PC-9 (cell line): ENCODE data around the gene CALML6. TPM values are rescaled to one million over a fixed set of nuclear protein-coding genes. Genes with fewer than 3 reads are reported as not detected.

Experiments
- BruUV-seq: library from RNA; stranded (reverse); fragments of 400-500 nt; replicated peaks from 2 replicates; lab custom pipeline; 2021; lab: Mats Ljungman, UMichigan
- CTCF ChIA-PET: fragments of 300-600 bp; sonication (Branson Sonifier 250); formaldehyde crosslinking; loops from one replicate; lab custom pipeline; 2022; ENCODE audit warnings: antibody characterized with exemption; lab: Charles Lee
- POLR2A ChIA-PET: fragments of 300-600 bp; sonication (Branson Sonifier 250); formaldehyde crosslinking; loops from one replicate; lab custom pipeline; 2022; ENCODE audit warnings: antibody characterized with exemption; ENCODE audit not compliant: unreplicated experiment; lab: Charles Lee
- DNase-seq, 2 experiments: peaks; one replicate each; pipeline versions ENCODE4 v3.0.0 to v3.0.0-alpha.2; 2015 to 2022; ENCODE audit warnings: mixed read lengths in 1 of 2
- H2AFZ ChIP-seq: fragments of 200-600 bp; sonication (generic); 2 replicates; pipeline ENCODE4 v1.8.1; 2017; ENCODE audit warnings: antibody characterized with exemption
- H3F3A ChIP-seq: fragments of 200-600 bp; sonication (generic); 2 replicates; pipeline ENCODE4 v1.8.1; 2017; ENCODE audit warnings: antibody characterized with exemption, mild to moderate bottlenecking, low read depth; ENCODE audit not compliant: insufficient read depth
- H3K27ac ChIP-seq: fragments of 200-600 bp; sonication (generic); 2 replicates; pipeline ENCODE4 v1.6.1; 2016; ENCODE audit warnings: mixed run types
- H3K27me3 ChIP-seq: fragments of 200-600 bp; sonication (generic); 2 replicates; pipeline ENCODE4 v1.6.1; 2016; ENCODE audit warnings: low read depth, mixed run types; ENCODE audit not compliant: insufficient read depth
- H3K36me3 ChIP-seq: fragments of 200-600 bp; sonication (generic); 2 replicates; pipeline ENCODE4 v1.6.1; 2016; ENCODE audit warnings: low read depth, mixed run types
- H3K4me1 ChIP-seq: fragments of 200-600 bp; sonication (generic); replicated peaks from 2 replicates; pipeline ENCODE4 v1.6.1; 2016; ENCODE audit warnings: mixed run types; ENCODE audit not compliant: insufficient read depth
- H3K4me2 ChIP-seq: fragments of 200-600 bp; sonication (generic); 2 replicates; pipeline ENCODE4 v1.6.1; 2017; ENCODE audit warnings: mixed run types
- H3K4me3 ChIP-seq: fragments of 200-600 bp; sonication (generic); 2 replicates; pipeline ENCODE4 v1.6.1; 2016; ENCODE audit warnings: mixed run types
- H3K79me2 ChIP-seq: fragments of 200-600 bp; sonication (generic); 2 replicates; pipeline ENCODE4 v1.6.1; 2017; ENCODE audit warnings: low read depth, mixed run types
- H3K9me2 ChIP-seq: fragments of 200-600 bp; sonication (generic); 2 replicates; pipeline ENCODE4 v1.8.1; 2017; ENCODE audit warnings: mild to moderate bottlenecking; ENCODE audit not compliant: insufficient read depth
- H3K9me3 ChIP-seq: fragments of 200-600 bp; sonication (generic); 2 replicates; pipeline ENCODE4 v1.8.1; 2016; ENCODE audit warnings: low read depth; ENCODE audit not compliant: insufficient read depth
- H4K20me1 ChIP-seq: fragments of 200-600 bp; sonication (generic); 2 replicates; pipeline ENCODE4 v1.8.1; 2017; ENCODE audit not compliant: insufficient read depth
- CTCF ChIP-seq: fragments of 200-600 bp; sonication (generic); conservative IDR thresholded peaks from 2 replicates; pipeline ENCODE4 v1.6.1; 2017; ENCODE audit warnings: mixed run types, antibody characterized with exemption, mild to moderate bottlenecking, moderate library complexity
- EZH2 ChIP-seq: fragments of 200-600 bp; sonication (generic); IDR thresholded peaks from 2 replicates; pipeline ENCODE4 v1.8.0; 2017; ENCODE audit warnings: antibody characterized with exemption, low read depth
- intact Hi-C: fragments of 100-400 bp; cut with micrococcal nuclease; formaldehyde crosslinking; loops from one replicate; pipeline ENCODE4 v1.10.0; 2022; ENCODE audit not compliant: unreplicated experiment
- total RNA-seq: library from RNA; stranded (reverse); gene quantifications from 2 replicates; pipeline ENCODE4 v1.2.3, GENCODE V29; 2021

Gene CALML6
- total RNA-seq, 1 experiment from 2014 or later, result 2.1 TPM

- Histone ChIP-seq H3K9me2 (no peaks in the 10 kb centered on the region), H3K4me1 (peaks cover 11% of the 10 kb centered on the region; the same call in 1 of the 2 replicates), H3K27ac (no peak overlapping the region), H4K20me1 (no peaks in the 10 kb centered on the region), H3K4me2 (no peak overlapping the region), H3K79me2 (no peaks in the 10 kb centered on the region), H3K36me3 (no peaks in the 10 kb centered on the region), H3K4me3 (no peak overlapping the region), H2AFZ (no peak overlapping the region), H3K9me3 (no peaks in the 10 kb centered on the region), H3K27me3 (no peaks in the 10 kb centered on the region), H3F3A (peaks cover 16% of the 10 kb centered on the region)
- ChIA-PET POLR2A (interaction anchor here (0.7 kb wide), 1 partner anchor 434 kb away, joined by 3 read pairs; no protein-coding TSS in a partner anchor), CTCF (no interaction called here)
- TF ChIP-seq CTCF (no peak), EZH2 (no peak)
- no TSS peak for BruUV-seq
- no peak for DNase-seq
- intact Hi-C loops, result no loop called here
Measured at GRCh38 chr1:1900883-1901640, 14.0 kb upstream of the CALML6 start.

GRCh38 chr1:1901641-1902294 lies 13.3 kb upstream of the CALML6 start:
- BruUV-seq, result no TSS peak
- H3K4me1 ChIP-seq, result peaks cover 8% of the 10 kb centered on the region; the same call in 1 of the 2 replicates
- H3K9me2 ChIP-seq, result no peaks in the 10 kb centered on the region
- no peak overlapping the region for H3K27ac ChIP-seq
- no peak for TF ChIP-seq CTCF
- no peak for TF ChIP-seq EZH2
- CTCF ChIA-PET, result interaction anchor here (0.7 kb wide), 1 partner anchor 141 kb away, joined by 8 read pairs; no protein-coding TSS in a partner anchor
- POLR2A ChIA-PET, result interaction anchor here (0.7 kb wide), 1 partner anchor 434 kb away, joined by 3 read pairs; no protein-coding TSS in a partner anchor
- H4K20me1 ChIP-seq, result no peaks in the 10 kb centered on the region
- no peaks in the 10 kb centered on the region for H3K79me2 ChIP-seq
- H3K36me3 ChIP-seq, result no peaks in the 10 kb centered on the region
- no peaks in the 10 kb centered on the region for H3K9me3 ChIP-seq
- H3K27me3 ChIP-seq, result no peaks in the 10 kb centered on the region
- no peak for DNase-seq
- no peak overlapping the region for H3K4me3 ChIP-seq
- no peak overlapping the region for H3K4me2 ChIP-seq
- H3F3A ChIP-seq, result peaks cover 18% of the 10 kb centered on the region
- no peak overlapping the region for H2AFZ ChIP-seq
- intact Hi-C loops, result no loop called here

GRCh38 chr1:1903224-1903623 lies 11.8 kb upstream of the CALML6 start:
- H3K4me2 ChIP-seq, result no peak overlapping the region
- H3K4me3 ChIP-seq, result no peak overlapping the region
- H2AFZ ChIP-seq, result no peak overlapping the region
- H3K27me3 ChIP-seq, result no peaks in the 10 kb centered on the region
- TF ChIP-seq CTCF (no peak), EZH2 (no peak)
- intact Hi-C loops, result no loop called here
- no TSS peak for BruUV-seq
- H3K36me3 ChIP-seq, result no peaks in the 10 kb centered on the region
- CTCF ChIA-PET, result no interaction called here
- POLR2A ChIA-PET, result no interaction called here
- 0 out of 2 replicates have a peak, but pooled peaks cover 1% of the 10 kb centered on the region for H3K4me1 ChIP-seq
- peaks cover 10% of the 10 kb centered on the region; the same call in 1 of the 2 replicates for H3F3A ChIP-seq
- no peak overlapping the region for H3K27ac ChIP-seq
- DNase-seq, result no peak
- no peaks in the 10 kb centered on the region for H3K9me2 ChIP-seq
- no peaks in the 10 kb centered on the region for H4K20me1 ChIP-seq
- no peaks in the 10 kb centered on the region for H3K79me2 ChIP-seq
- no peaks in the 10 kb centered on the region for H3K9me3 ChIP-seq
